ENCODE results near the gene FADS3.

FADS3 gene

GRCh38 chr11:61873588-61874376 lies 17.6 kb downstream of the FADS3 start:
- no peak for TF ChIP-seq CTCF (conservative IDR thresholded peaks at IDR 0.05)
- no peak overlapping the region for H3K27ac ChIP-seq

- TF ChIP-seq CTCF (conservative IDR thresholded peaks at IDR 0.05): no peak
- no peak overlapping the region for H3K27ac ChIP-seq
Observed at GRCh38 chr11:61872935-61873565, 18.3 kb downstream of the FADS3 start.

- TF ChIP-seq CTCF (conservative IDR thresholded peaks at IDR 0.05): peak; percentile 32
- no peak overlapping the region for H3K27ac ChIP-seq
Observed at GRCh38 chr11:61871158-61871597, 20.2 kb downstream of the FADS3 start.

DNA sequence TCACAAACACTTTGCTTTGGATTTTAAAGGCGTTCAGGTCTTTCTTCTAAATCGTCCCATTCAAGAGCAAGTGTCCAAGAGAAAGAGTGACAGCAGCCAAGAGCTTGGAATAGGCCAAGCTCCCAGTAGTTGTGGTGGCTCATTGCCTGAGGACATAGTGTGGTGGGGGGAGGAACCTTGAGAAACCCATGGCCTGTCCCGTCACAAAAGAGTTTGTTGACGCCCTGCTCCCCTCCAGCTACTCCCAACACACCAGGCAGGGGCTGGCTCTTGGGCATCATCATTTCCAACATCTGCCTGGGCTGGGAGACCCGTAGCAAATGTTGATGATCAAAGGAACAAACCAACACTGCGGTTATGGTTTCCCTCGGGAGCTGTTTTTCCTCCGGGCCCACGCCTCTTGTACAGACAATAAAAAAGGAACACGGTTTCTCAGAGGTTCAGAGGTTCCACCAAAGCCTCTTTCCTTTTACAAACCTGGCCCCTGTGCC lies 20.8 kb downstream of the FADS3 start:
- H3K27ac ChIP-seq: no peak overlapping the region
- no peak for TF ChIP-seq CTCF (conservative IDR thresholded peaks at IDR 0.05)

GRCh38 chr11:61869708-61870451 lies 21.5 kb downstream of the FADS3 start:
- no peak for TF ChIP-seq CTCF (conservative IDR thresholded peaks at IDR 0.05)
- H3K27ac ChIP-seq: no peak overlapping the region

DNA sequence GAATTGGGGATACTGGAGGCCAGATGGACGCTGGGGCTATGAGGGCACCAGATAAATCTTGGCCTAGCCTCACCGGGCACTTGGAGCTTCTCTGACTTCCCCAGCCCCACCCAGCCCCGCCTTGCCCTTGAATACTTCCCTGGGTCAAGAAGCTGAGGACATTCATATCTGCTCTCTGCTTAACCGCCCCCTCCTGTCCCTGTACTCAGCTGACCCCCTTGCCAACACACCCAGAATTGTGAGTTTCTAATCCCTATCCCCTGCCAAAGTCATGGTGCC lies 22.0 kb downstream of the FADS3 start:
- H3K27ac ChIP-seq: no peak overlapping the region
- no peak for TF ChIP-seq CTCF (conservative IDR thresholded peaks at IDR 0.05)
